ENCODE data around the gene LPP. TPM values are rescaled to one million over a fixed set of nuclear protein-coding genes. Genes with fewer than 3 reads are reported as not detected.

Gene LPP
- total RNA-seq, 2 donors from 2014 or later = 1,601 to 1,705 TPM

DNA sequence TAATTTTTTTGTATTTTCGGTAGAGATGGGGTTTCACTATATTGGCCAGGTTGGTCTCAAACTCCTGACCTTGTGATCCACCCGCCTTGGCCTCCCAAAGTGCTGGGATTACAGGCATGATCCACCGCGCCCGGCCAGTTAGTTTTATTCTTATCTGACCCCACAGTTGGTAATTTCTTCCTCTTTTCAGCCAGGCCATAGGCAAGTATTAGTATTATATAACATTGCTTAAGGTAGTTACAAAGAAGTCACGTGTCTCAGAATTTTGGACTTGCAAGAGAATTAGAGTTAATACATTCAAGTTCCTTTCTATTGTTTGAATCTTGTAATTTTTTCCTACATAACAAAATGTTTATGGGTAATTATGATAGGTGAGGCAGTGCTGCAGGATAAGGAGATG, 334.8 kb downstream of the LPP start:
- no peak for DNase-seq (ENCODE audit: low spot score)
- intact Hi-C loops (cut with DNase I) = no loop called here

DNA sequence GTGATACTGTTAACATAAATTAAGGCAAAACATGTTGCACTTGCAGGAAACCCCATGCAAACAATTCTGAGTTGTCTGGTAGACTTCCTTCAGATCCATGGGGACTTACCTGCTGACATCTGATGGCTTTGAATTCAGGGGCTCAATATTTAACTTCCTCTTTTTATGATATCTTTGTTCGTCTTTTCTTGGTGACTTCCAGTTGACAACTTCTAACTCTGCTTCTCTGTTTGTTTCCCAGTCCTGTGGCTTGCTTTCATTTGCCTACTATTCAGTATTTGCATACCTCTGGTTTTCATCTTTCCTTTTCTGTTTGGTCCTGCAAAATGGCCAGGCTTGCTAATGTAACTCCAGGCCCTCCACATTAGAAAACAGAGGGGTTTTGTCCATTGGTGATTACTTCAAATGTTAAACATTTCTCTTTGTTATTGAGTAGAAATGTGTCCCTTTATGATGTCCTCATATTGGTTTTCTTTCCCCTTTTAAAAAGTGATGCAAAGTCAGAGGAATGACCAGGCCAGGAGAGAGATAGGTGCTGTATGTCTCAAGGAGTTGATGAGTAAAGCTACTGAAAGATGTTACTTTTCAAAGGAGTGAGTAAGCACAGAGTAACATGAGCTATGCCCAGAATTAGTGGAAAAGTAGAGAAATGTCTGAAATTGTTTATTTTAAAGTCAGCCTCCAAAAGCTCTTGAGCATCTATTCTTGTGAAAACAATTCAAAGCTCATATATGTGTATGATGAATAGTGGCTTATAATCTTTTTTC, 335.9 kb downstream of the LPP start:
- DNase-seq (ENCODE audit: low spot score) = no peak
- intact Hi-C loops (cut with DNase I) = loop anchor here in 1 of 2 donors (1.0 kb wide), 1 partner anchor 40 kb away; no protein-coding TSS in a partner anchor

DNA sequence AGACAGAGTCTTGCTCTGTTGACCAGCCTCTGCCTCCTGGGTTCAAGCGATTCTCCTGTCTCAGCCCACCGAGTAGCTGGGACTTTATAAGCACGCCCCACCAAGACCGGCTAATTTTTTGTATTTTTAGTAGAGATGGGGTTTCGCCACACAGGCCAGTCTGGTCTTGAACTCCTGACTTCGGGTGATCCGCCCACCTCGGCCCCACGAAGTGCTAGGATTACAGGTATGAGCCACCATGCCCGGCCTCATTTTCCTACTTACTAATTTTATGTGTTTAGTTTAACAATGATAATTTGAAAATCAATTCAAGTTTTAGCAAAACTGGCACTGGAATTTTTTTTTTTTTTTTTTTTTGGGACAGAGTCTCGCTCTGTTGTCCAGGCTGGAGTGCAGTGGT, 336.5 kb downstream of the LPP start:
- intact Hi-C loops (cut with DNase I) = loop anchor here in 1 of 2 donors (1.0 kb wide), 1 partner anchor 40 kb away; no protein-coding TSS in a partner anchor
- no peak for DNase-seq (ENCODE audit: low spot score)

DNA sequence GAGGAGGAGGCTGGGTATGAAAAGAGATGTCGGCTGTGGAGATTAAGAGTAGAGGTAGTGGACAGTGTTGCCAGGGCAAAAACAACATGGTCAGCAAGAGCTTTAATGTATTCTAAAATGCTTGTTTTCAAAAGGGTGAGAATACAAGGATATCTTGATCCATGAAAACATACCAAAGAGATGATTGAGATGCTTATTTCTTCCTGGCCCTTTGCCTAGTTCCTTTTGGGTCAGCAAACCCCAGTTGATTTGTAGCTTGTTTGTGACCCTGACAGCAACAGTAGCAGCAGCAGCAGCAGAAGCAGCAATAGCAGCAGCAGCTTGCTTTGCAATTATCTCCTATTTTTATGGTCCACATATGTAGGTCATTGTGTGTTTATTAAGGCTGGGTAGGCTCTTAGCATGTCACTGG, 337.3 kb downstream of the LPP start:
- intact Hi-C loops (cut with DNase I) = no loop called here
- no peak for DNase-seq (ENCODE audit: low spot score)

DNA sequence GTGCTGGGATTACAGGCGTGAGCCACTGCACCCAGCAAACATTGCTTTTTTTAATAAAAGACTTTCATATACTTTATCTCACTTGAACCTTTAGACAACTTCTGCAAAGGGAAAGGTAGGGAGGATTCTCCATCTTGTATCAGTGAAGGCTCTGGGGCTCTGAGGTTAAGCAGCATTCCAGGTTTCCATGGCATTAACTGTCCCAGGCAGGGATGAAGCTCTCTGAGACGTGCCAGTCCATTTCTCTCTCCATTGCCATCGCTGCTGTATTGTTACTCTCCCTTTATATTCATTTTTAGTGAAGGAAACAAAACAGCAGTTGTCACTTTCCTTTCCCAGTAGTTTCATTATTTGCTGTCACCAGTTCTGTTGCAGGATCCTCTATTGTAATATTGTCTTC, 342.4 kb downstream of the LPP start:
- intact Hi-C loops (cut with DNase I) = no loop called here
- DNase-seq (ENCODE audit: low spot score) = no peak

DNA sequence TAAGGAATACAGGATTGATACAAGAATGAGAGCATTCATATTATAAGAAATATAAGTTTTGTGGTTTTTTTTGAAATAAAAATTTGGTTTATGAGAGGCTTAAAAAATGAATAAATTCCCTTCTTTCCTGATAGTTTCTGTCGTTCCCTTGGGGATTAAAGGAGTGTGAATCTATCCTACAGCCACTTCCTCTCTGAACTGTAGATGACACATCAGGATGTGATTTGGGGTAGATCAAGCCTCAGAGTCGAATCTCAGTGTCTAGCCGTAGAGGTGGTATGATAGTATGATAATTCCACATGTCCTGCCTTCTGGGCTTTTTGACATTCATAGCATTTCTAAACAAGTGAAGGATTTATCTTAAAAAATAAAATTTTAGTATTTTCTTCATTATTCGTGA, 343.1 kb downstream of the LPP start:
- intact Hi-C loops (cut with DNase I) = no loop called here
- DNase-seq (ENCODE audit: low spot score) = no peak

DNA sequence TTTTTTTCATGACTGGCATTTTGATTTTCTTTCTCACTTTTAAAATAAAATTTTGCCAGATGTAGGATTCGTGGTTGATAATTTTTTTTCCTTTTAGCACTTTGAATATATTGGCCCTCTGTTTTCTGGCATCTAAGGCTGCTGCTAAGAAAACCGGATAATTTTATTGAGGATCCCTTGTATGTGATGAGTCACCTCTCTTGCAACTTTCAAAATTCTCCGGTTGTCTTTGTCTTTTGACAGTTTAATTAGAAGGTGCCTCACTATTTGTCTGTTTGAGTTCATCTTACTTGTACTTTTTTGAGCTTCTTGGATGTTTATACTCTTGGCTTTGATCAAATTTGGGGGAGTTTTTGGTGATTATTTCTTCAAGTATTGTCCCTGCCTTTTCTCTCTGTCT, 349.7 kb downstream of the LPP start:
- intact Hi-C loops (cut with DNase I) = no loop called here
- no peak for DNase-seq (ENCODE audit: low spot score)

DNA sequence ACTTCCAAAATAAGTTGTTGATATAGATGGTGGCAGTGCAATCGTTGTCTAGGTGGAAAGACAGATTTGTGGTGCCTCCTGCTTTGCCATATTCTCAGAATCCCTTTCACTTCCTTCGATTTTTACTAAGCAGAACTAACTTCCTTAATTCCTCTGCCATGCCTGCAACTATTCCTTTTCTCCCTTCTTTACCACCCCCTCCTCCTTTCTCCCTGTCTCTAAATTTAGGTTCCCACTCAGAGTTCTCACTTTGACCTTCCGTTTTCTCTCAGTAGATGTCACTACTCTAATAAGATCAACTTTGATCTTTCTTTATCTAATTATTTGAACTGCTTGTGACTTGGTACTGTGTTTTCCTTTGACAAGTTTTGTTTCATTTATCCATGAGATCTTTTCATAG, 351.2 kb downstream of the LPP start:
- intact Hi-C loops (cut with DNase I) = no loop called here
- no peak for DNase-seq (ENCODE audit: low spot score)

DNA sequence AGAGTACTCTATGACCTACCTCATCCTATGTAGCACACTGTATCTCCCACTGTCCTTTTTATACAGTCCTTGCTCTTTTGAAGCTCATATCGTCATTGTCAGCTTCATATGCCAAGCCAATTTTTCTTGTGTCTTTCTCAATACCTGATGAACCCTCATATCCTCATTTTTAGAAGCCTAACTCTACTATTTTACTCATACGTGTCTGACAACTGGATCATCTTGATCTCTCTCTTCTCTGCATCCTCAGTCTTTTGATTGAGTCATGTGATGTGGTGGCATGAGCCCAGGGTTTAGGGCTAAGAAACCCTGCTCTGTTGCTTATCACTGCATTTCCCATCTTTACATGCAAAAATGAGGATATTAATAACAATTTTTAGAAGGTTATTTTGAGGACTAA, 352.0 kb downstream of the LPP start:
- no peak for DNase-seq (ENCODE audit: low spot score)
- intact Hi-C loops (cut with DNase I) = no loop called here

DNA sequence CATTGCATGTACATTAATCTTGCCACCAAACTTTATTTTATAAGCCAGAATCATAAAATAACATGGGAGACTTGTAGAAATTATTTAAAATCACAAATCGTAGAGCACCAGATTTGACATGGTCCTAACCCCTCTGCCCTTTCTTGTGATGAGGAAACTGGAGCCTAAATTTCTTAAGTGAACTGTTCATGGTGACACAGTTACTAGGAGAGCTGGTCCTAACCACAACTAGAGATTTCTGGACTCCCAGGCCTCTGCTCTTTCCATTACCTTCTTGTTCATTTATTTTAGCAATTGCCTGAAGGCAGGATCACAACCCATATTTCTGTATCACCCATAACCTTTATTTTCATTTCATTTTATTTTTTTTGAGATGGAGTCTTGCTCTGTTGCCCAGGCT, 352.5 kb downstream of the LPP start:
- no peak for DNase-seq (ENCODE audit: low spot score)
- intact Hi-C loops (cut with DNase I) = no loop called here

DNA sequence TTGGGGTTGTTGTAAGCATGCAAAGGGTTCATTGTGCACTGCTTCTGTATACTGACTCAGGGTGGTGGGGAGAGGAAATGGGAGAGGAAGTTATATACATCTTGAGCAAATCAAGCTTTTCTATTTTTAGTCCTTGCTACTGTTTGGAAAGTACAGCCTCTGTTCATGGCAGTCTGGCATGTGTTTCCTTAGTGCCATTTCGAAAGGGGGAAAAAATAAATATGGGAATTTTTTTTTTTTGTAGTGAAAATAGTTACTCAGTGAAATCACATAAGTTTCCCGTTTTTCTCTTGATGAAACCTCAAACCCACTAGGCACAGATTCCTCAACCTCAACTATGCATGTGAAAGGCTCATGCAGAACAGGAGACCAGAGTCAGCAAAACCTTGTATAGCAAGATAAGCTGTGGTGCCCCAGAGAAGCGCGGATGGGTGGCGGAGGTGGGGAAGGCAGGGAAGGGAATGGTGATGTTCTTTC, 353.3 kb downstream of the LPP start:
- no peak for DNase-seq (ENCODE audit: low spot score)
- intact Hi-C loops (cut with DNase I) = no loop called here

DNA sequence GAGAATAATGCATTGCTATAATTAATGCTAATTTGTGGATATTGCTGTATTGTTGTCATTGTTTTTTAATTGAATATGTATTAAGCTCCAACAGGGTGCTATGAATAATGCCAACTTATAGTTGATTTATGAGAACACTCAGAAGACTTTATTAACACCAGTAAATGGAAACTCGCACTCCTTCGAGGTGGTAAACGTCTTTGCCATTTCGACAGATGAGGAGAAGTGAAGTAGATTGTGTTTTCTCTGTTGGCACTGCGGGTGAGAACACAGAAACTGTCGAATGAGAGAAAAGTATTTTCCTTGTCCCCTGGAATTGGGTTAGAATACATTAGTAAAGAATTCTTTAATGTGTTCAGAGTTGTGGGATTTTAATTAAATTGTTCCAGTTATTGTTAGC, 354.5 kb downstream of the LPP start:
- no peak for DNase-seq (ENCODE audit: low spot score)
- intact Hi-C loops (cut with DNase I) = no loop called here

DNA sequence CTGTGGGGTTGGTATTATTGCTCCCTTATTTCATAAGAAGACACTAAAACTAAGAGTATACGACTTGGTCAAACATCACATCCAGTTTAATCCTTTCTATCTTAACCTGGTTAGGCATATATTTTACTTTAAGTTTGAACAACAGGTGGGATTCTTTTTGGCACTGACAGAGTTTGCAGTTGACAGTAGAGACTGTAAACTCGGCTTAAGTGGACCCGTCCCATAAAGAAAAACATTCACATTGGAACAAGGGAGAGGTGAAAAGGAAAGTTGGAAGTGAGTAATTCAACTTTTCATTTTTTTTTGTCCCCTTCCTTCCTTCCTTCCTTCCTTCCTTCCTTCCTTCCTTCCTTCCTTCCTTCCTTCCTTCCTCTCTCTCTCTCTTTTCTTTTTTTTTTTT, 355.4 kb downstream of the LPP start:
- intact Hi-C loops (cut with DNase I) = no loop called here

DNA sequence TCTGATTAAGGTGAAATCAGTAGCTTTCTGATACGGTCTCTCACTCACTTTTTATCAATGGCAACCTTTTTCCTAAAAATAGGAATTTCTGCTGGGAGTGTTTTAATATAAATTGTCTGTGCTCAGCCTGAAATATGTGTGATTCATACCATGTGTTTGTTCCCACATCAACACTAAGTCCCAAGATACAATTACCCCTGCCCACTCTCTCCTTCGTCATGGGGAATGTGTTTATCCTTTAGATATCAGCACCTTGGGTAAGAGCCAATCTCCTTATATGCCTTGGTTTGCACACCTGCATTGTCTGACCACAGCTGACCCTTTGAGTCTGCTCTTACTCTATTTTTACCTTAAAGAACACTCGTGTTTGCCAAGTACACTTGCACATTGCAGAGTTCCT, 356.4 kb downstream of the LPP start:
- intact Hi-C loops (cut with DNase I) = no loop called here

More for the DNA sequence above, 355.4 kb downstream of the LPP start:
- no peak for DNase-seq (ENCODE audit: low spot score)

DNA sequence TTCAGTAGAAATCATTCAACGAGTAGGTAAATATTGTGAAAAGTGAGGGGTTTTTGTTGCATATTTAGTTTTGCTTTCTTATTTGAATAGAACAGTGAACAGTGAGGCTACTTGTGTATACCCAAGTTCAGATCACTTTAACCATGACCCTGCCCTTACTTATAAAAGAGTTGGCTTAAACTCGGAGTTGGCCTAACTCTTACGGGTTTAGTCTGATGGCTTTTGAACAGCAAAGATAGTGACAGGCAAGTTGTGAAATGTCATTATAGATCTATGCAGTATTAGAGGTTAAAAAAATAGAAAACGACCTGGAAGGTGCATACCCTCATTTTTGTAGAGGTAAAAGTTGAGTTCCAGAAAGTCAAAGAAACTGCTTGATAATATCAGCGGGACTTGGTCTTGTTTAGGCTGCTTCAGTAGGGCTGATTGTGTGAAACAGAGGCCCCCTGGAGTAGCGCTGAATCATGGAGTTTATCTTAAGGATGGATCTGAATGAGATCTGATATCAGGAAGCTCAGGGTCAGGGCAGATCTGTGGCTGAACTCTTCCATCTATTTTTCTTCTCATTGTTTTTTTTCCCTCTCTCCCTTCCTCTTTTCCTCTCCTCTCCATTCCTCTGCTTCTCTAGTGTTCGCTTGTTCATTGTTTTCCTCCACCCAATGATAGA, 359.8 kb downstream of the LPP start:
- no peak for DNase-seq (ENCODE audit: low spot score)
- intact Hi-C loops (cut with DNase I) = no loop called here

More for the DNA sequence above, 356.4 kb downstream of the LPP start:
- no peak for DNase-seq (ENCODE audit: low spot score)

DNA sequence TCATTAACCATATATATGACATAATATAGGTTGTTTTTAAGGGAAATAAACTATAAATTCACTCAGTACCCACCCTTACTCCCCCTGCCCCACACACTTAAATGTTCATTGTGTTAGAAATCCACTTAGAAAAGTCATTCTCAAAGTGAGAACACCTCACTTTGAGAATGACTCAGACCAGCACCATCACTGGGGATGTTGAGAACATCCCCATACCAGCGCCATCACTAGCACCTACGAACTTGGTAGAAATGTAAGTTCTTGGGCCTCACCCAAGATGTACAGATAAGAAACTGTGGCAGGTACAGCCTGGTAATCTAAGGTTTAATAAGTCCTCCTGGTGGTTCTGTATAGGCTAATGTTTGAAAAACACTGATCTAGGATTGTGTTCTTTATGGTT, 362.6 kb downstream of the LPP start:
- DNase-seq (ENCODE audit: low spot score) = no peak
- intact Hi-C loops (cut with DNase I) = no loop called here

DNA sequence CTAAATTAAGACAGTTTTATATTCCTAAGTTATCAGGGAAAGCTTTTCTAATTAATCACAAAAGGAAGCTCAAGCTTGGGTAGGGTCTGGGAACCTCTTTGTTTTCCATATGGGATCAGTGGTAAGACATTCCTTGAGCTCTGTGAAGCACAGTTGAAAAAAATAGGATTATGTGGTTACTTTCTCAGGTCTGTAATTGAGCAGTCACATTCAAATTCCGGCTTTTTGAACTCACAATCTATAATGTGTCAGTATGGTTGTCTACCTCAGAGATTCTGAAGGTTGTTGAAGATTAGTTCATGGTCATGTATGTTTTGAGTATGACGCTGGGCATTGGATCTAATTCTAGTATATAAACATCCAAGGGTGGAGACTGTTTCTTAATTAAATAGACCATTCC, 364.5 kb downstream of the LPP start:
- no peak for DNase-seq (ENCODE audit: low spot score)
- intact Hi-C loops (cut with DNase I) = no loop called here

DNA sequence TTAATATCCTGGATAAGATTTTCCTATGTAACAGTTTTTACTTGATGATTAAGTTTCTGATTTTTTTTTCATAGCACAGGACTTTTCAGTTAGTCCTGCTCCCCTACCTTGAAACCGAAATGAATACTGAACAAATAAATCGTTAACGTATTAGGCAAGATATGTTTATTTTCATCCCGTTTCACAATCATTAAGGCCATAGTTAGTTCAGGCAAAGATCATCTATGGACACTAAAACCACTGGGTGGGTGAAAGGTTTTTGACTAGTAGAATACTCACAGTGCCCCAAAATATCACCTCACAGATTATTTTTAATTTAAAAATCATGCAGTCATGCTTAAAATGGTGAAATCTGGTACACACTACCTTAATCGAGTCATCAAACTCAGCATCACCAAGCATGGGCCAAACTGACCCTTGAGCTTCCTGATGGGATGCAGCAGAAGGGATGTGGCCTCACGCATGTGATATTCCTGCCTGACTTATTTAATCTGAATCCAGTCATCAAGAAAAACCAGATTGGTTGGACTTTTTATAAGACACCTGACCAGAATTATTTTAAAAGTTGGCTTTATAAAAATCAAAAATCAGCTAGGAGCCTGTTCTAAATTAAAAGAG, 365.0 kb downstream of the LPP start:
- intact Hi-C loops (cut with DNase I) = no loop called here
- DNase-seq (ENCODE audit: low spot score) = no peak

DNA sequence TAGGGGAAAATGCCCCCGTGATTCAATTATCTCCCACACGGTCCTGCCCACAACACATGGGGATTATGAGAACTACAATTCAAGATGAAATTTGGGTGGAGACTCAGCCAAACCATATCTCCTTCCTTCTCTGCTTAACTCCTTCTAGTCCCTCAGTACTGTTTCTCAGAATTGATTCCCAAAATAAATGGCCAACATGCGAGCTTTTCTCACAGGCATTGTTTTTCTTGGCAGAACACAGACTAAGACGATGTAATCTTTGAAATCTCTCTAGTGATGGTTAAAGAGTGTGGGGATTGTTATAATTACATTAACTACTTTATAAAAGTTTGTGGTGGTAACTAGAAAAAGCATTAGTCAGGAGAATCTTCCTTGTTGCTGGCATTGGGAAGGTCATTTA, 366.5 kb downstream of the LPP start:
- intact Hi-C loops (cut with DNase I) = loop anchor here in 1 of 2 donors (5.0 kb wide), 1 partner anchor 1158 kb away; no protein-coding TSS in a partner anchor

DNA sequence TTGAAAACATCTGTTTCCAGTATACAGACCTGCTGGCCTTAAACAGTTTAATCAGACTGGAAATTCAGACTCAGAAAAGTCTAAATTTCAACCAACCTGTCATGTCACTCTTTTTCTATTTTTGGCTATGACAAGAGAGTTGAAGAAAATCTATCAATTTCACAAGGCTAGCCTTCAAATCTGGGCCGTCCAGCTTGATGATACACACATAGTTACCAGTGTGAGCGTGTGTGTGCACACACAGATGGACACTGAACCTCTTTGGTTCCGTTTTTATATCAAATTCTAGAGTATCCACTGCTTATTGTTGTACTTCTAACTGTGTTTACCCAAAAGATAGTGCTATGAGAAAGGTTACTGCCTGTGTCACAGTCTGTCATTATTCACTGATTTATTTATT, 368.2 kb downstream of the LPP start:
- DNase-seq (ENCODE audit: low spot score) = no peak
- intact Hi-C loops (cut with DNase I) = loop anchor here in 1 of 2 donors (5.0 kb wide), 1 partner anchor 1160 kb away; no protein-coding TSS in a partner anchor

More for the DNA sequence above, 366.5 kb downstream of the LPP start:
- no peak for DNase-seq (ENCODE audit: low spot score)

Measured in posterior vena cava (tissue), 2 donors.